ENCODE results near the gene OMA1.

- TF ChIP-seq CTCF (conservative IDR thresholded peaks at IDR 0.05) (no peak), ZFX (IDR thresholded peaks at IDR 0.05) (no peak)
These were observed 46.5 kb downstream of the OMA1 start for GRCh38 chr1:58500043-58500442.

All from C4-2B (cell line).